Activated CD4-positive, alpha-beta T cell treated with anti-CD3 and anti-CD28 coated beads, Interleukin-2, amount 50 U/mL, for 48 hours (primary cell): ENCODE results near the gene RABIF.
"Not testable (repeated sequence)": the region's sequence is repeated elsewhere in the genome, so short reads cannot be mapped to it uniquely, and the experiment has no call there.

ENCODE experiments used
- DNase-seq, 2 experiments: peaks; one replicate each; pipeline ENCODE4 v3.0.0-alpha.2; 2020

Gene RABIF

GRCh38 chr1:202829223-202829622, 59.7 kb downstream of the RABIF start:
- DNase-seq = not testable (repeated sequence)
